IPS-15b (cell line): ENCODE data around the gene TIAM2.

Source experiments
- H3K27me3 ChIP-seq: one replicate; pipeline ENCODE4 v1.6.1; 2013; ENCODE audit warnings: low read length; ENCODE audit not compliant: control insufficient read depth, insufficient read depth
- H3K36me3 ChIP-seq: one replicate; pipeline ENCODE4 v1.6.1; 2013; ENCODE audit warnings: low read length; ENCODE audit not compliant: control insufficient read depth, insufficient read depth
- H3K4me1 ChIP-seq: one replicate; pipeline ENCODE4 v1.6.1; 2013; ENCODE audit warnings: mild to moderate bottlenecking, low read length; ENCODE audit not compliant: control insufficient read depth, insufficient read depth
- H3K4me3 ChIP-seq: one replicate; pipeline ENCODE4 v1.5.1; 2013; ENCODE audit warnings: low read depth, low read length
- H3K9ac ChIP-seq: one replicate; pipeline ENCODE4 v1.6.1; 2013; ENCODE audit warnings: low read depth, mild to moderate bottlenecking, low read length
- H3K9me3 ChIP-seq: one replicate; pipeline ENCODE4 v1.6.1; 2013; ENCODE audit warnings: mild to moderate bottlenecking, low read length; ENCODE audit not compliant: control insufficient read depth, insufficient read depth

The TIAM2 gene

DNA sequence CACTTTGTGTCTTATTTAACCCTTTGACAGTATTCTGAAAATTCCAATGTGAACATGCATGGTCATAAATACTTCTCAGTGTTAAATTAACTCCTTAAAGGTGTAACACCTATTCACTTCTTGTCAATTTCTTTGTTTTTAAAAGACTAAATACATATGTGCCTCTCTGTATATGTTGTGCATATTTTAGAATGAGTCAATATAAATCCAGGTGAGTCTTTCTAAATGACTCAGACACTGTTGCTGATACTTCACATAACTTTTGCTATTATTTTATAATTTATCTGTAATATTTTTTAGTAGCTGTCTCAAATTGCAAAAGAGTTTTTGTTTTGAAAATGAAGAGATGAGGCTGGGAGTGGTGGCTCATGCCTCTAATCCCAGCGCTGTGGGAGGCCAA is 36.0 kb downstream of the TIAM2 start:
- no peaks in the 10 kb centered on the region for H3K27me3 ChIP-seq
- H3K4me3 ChIP-seq = no peak overlapping the region
- no peaks in the 10 kb centered on the region for H3K9me3 ChIP-seq
- H3K4me1 ChIP-seq = no peaks in the 10 kb centered on the region
- H3K36me3 ChIP-seq = no peaks in the 10 kb centered on the region
- H3K9ac ChIP-seq = no peak overlapping the region

- Histone ChIP-seq H3K4me1 (no peaks in the 10 kb centered on the region), H3K27me3 (no peaks in the 10 kb centered on the region), H3K4me3 (no peak overlapping the region), H3K36me3 (no peaks in the 10 kb centered on the region), H3K9me3 (no peaks in the 10 kb centered on the region), H3K9ac (no peak overlapping the region)
Measured at GRCh38 chr6:155033021-155033791, 38.1 kb downstream of the TIAM2 start.

- no peaks in the 10 kb centered on the region for H3K36me3 ChIP-seq
- no peaks in the 10 kb centered on the region for H3K27me3 ChIP-seq
- H3K4me1 ChIP-seq = peaks cover 26% of the 10 kb centered on the region
- H3K4me3 ChIP-seq = no peak overlapping the region
- H3K9me3 ChIP-seq = no peaks in the 10 kb centered on the region
- H3K9ac ChIP-seq = no peak overlapping the region
Measured at GRCh38 chr6:155036907-155037306, 41.8 kb downstream of the TIAM2 start.

GRCh38 chr6:155038104-155038503 is 43.0 kb downstream of the TIAM2 start:
- no peaks in the 10 kb centered on the region for H3K36me3 ChIP-seq
- no peaks in the 10 kb centered on the region for H3K9me3 ChIP-seq
- peaks cover 31% of the 10 kb centered on the region for H3K4me1 ChIP-seq
- no peak overlapping the region for H3K9ac ChIP-seq
- no peaks in the 10 kb centered on the region for H3K27me3 ChIP-seq
- H3K4me3 ChIP-seq = no peak overlapping the region

GRCh38 chr6:155038527-155038926 is 43.4 kb downstream of the TIAM2 start:
- no peak overlapping the region for H3K4me3 ChIP-seq
- no peaks in the 10 kb centered on the region for H3K36me3 ChIP-seq
- no peak overlapping the region for H3K9ac ChIP-seq
- H3K4me1 ChIP-seq = peaks cover 31% of the 10 kb centered on the region
- no peaks in the 10 kb centered on the region for H3K9me3 ChIP-seq
- H3K27me3 ChIP-seq = no peaks in the 10 kb centered on the region

- no peak overlapping the region for H3K4me3 ChIP-seq
- no peak overlapping the region for H3K9ac ChIP-seq
- no peaks in the 10 kb centered on the region for H3K36me3 ChIP-seq
- H3K27me3 ChIP-seq = no peaks in the 10 kb centered on the region
- H3K4me1 ChIP-seq = peaks cover 31% of the 10 kb centered on the region
- no peaks in the 10 kb centered on the region for H3K9me3 ChIP-seq
Measured at GRCh38 chr6:155039618-155040017, 44.5 kb downstream of the TIAM2 start.

GRCh38 chr6:155040154-155040553 is 45.0 kb downstream of the TIAM2 start:
- Histone ChIP-seq H3K9ac (no peak overlapping the region), H3K4me3 (no peak overlapping the region), H3K36me3 (no peaks in the 10 kb centered on the region), H3K9me3 (no peaks in the 10 kb centered on the region), H3K4me1 (peaks cover 31% of the 10 kb centered on the region), H3K27me3 (no peaks in the 10 kb centered on the region)

GRCh38 chr6:155040901-155041650 is 46.0 kb downstream of the TIAM2 start:
- Histone ChIP-seq H3K27me3 (no peaks in the 10 kb centered on the region), H3K4me1 (peaks cover 31% of the 10 kb centered on the region), H3K9me3 (no peaks in the 10 kb centered on the region), H3K4me3 (no peak overlapping the region), H3K36me3 (no peaks in the 10 kb centered on the region), H3K9ac (no peak overlapping the region)

DNA sequence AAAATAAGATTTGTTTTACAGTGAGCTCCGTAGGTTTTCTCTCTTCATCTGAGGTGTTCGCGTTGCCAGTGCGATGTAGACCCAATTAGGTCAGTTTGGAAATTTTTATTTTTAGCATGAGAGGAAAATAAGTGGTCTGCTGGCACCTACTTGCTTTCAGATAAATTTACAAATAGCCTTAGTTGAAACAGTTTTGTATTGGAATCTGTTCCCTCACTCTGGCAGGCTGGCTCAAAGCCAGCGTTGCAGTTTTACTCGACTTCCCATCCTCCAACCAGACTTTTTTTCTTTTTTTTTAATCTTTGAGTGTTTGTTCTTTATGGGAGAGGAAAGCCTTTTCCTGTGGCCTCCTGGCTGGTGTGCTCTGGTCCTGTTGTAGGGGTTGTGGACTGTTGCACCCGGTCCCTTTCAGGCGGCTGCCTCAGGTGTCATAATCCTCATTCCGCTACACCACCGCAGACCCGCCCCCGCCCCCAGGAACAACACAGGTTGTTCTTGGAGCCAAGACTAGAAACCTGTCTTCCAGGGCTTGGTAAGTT is 46.7 kb downstream of the TIAM2 start:
- peaks cover 31% of the 10 kb centered on the region for H3K4me1 ChIP-seq
- no peaks in the 10 kb centered on the region for H3K27me3 ChIP-seq
- H3K9ac ChIP-seq = no peak overlapping the region
- no peak overlapping the region for H3K4me3 ChIP-seq
- H3K9me3 ChIP-seq = no peaks in the 10 kb centered on the region
- H3K36me3 ChIP-seq = no peaks in the 10 kb centered on the region

DNA sequence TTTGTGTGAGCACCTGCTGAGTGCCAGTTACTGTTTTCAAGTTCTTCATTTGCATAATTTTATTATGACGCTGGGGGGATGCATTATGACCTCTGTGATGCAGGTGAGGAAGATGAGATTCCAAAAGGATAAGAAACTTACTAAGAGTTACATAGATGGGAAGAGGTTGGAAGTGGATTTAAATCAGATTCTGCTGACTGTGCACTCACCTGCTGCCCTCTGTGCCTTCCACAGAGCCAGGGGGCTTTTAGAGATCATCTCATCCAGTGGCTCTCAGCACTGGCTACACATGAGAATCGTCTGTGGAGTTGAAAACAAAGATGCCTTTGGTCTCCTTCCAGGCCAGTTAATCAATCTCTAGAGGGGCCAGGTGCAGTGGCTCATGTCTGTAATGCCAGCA is 47.9 kb downstream of the TIAM2 start:
- Histone ChIP-seq H3K4me3 (no peak overlapping the region), H3K9ac (no peak overlapping the region), H3K27me3 (no peaks in the 10 kb centered on the region), H3K9me3 (no peaks in the 10 kb centered on the region), H3K4me1 (peaks cover 31% of the 10 kb centered on the region), H3K36me3 (no peaks in the 10 kb centered on the region)

GRCh38 chr6:155045561-155046404 is 50.7 kb downstream of the TIAM2 start:
- H3K4me1 ChIP-seq = peaks cover 16% of the 10 kb centered on the region
- H3K4me3 ChIP-seq = no peak overlapping the region
- no peaks in the 10 kb centered on the region for H3K27me3 ChIP-seq
- no peaks in the 10 kb centered on the region for H3K36me3 ChIP-seq
- no peak overlapping the region for H3K9ac ChIP-seq
- no peaks in the 10 kb centered on the region for H3K9me3 ChIP-seq
